GM10266 (cell line): ENCODE measurements around the gene NT5DC4.

Experiments
- DNase-seq: peaks from one replicate; pipeline ENCODE4 v3.0.0; 2012; ENCODE audit errors: extremely low spot score
- TF ChIP-seq, protein P1 (sequence below): IDR thresholded peaks from 2 replicates; pipeline ENCODE4 v1.5.1; 2012; ENCODE audit warnings: mild to moderate bottlenecking, low read depth; ENCODE audit not compliant: control insufficient read depth, insufficient read depth; ENCODE audit errors: missing control alignments

NT5DC4 gene

DNA sequence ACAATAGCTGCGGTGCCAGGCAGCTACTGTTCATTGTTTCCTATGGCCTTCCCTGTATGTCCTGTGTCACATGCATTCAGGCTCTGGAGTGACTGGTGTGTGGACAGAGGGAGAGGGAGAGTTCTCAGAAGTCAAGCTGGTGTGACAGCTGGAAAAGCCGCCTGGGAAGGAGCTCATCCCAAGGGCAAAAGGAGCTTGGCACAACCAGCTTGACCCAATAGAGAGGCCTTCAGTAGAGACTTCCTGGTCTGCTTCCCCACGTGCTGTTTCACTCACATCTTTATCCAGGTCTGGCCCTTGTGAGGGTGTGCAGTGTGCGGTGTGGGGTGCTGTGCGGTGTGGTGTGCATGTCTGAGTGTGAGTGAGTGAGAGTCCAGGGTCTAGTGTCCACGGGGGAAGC lies 11.1 kb upstream of the NT5DC4 start:
- TF ChIP-seq, protein P1, sequence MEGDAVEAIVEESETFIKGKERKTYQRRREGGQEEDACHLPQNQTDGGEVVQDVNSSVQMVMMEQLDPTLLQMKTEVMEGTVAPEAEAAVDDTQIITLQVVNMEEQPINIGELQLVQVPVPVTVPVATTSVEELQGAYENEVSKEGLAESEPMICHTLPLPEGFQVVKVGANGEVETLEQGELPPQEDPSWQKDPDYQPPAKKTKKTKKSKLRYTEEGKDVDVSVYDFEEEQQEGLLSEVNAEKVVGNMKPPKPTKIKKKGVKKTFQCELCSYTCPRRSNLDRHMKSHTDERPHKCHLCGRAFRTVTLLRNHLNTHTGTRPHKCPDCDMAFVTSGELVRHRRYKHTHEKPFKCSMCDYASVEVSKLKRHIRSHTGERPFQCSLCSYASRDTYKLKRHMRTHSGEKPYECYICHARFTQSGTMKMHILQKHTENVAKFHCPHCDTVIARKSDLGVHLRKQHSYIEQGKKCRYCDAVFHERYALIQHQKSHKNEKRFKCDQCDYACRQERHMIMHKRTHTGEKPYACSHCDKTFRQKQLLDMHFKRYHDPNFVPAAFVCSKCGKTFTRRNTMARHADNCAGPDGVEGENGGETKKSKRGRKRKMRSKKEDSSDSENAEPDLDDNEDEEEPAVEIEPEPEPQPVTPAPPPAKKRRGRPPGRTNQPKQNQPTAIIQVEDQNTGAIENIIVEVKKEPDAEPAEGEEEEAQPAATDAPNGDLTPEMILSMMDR, result no peak
- no peak for DNase-seq

DNA sequence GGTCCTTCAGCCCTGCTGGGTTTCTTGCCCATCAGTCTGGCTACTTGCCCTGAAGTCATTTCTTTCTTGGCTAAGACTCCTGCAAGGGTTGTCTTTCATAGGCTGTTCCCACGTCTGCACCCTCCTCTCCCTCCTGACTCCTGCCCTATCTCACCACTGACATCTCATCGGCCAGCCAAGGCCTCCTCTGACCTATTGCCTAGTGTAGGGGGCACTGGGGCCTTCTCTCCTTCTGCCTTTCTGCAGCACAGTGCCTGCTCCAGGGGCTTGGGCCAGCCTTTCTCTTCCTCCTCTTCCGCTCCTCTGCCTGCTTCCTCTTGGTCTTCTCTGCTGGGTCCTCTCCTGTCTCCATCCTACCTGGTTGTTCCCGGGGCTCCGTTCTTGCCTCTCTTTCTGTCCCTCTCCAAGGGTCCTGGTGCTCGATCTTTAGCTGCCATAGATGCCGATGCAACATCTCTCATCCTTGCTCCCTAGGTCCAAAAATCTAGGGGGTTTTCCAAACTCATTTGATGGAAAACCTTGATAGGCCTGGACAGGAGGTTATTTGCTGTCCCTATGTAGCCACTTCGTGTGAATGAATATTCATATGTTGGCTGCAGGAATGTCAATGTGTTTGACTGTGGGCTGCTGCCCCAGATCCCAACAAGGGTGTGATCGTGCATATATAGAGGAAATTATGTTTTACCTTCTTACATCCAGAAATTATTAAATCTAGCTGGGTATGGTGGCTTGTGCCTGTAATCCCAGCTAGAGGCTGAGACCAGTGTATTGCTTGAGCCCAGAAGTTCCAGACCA lies 9.7 kb upstream of the NT5DC4 start:
- TF ChIP-seq, protein P1, result no peak
- no peak for DNase-seq

DNA sequence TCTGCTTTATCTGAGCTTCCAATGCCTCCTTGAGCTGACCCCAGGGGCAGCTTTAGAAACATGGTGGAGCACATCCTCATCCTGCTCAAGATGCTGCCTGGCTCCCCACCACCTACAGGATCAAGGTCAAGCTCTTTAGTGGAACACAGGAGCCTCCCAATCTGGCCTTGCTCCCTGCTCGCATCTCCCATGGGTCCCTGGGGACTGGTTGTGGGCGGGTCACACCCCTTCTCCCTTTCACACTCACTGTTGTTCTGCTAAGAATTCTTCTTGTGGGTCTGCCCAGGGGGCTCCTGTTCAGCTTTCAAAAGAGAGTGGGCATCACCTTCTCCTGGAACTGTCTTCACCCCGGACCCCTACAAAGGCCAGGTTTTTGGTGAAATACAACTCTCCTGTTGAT lies 8.4 kb upstream of the NT5DC4 start:
- no peak for DNase-seq
- TF ChIP-seq, protein P1, result no peak

DNA sequence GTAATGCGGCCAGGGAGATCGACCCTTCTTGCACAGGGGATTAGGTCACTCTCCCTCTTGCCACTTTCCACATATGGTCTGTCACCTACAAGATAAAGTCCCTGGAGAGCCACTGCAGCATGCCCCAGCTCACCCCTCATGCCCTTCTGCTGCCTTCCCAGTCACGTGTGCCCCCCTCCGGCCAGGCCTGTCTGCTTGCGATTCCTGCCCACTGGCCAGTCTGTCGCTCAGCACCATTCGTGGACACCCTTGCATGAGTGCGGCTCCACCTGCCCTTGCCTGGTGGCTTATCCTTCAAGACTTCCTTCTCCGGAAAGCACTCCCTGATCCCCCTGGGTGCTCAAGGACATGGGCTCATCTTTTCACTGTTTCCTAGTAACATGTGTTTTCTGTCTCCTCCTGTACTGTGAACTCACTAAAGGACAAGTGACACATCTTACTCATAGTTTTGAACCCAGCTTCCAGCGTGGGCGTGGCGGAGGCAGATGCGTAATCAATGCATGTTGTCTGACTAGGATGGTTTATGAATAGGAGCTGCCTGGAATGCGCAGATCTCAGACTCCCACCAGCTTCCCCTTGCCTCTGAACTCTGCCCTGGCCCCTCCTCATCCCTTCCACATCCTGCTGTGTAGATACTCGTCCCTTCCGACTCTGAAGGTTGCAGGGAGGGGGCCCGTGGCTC lies 7.8 kb upstream of the NT5DC4 start:
- no peak for DNase-seq
- TF ChIP-seq, protein P1, result no peak

DNA sequence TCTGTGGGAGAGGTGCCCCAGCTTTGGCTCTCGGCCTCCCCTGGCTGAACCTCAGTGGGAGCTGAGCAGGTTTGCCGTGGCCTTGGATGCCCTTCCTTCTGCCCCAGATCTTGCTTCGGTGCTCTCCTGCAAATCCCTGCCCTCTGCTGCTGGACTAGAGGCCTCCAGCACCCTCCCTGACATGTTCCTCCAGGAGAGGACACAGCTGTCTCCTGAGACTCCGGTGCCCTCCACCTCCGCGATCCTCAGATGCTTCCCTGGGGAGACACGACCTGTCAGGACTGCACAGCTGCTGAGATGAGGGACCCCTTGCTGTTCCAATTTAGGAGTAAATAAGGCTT lies 7.3 kb upstream of the NT5DC4 start:
- no peak for DNase-seq
- TF ChIP-seq, protein P1, result no peak

DNA sequence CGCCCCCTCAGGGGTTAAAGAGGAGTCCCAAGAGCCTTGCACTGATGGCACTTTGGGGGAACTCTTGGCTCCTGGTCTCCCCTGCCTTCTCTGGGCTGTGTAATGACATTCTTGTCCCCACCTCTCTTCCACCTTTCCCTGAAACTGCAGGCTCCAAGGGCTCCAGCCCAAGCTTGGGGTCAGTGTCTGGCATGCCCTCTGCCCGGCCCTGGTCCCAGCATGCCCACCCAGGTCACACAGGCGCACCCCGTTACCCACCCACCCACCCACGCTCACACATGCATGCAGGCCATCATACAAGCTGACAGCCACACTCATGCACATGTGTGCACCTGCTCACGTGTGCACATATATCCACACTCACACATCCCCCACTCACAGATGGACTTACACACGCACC lies 6.9 kb upstream of the NT5DC4 start:
- no peak for DNase-seq
- TF ChIP-seq, protein P1, result no peak

DNA sequence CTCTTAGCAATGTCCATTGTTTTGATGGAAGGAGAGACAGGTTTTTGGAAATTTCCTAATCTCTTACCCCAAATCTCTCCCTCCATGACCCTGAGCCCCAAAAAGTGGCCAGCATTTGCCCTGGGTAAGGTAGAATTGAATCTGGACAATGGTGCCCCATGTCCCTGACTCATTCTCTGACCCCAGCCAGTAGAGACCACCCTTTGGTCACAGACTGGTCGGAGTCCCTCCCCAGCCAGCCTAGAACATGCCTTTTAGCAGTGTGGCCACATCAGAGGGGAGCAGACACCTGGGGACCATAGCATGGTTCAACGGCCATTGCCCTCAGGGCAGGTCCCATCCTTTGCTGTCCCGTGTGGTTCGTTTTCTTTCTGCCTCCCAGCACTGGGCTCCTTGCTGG lies 6.5 kb upstream of the NT5DC4 start:
- TF ChIP-seq, protein P1, result no peak
- no peak for DNase-seq
